Neural progenitor cell (in vitro differentiated cells): ENCODE measurements around the gene ACVR1. TPM values are rescaled to one million over a fixed set of nuclear protein-coding genes. Genes with fewer than 3 reads are reported as not detected.
A peak's percentile ranks its signal among the peaks of the same experiment; 100 is the strongest.

Source experiments
- DNase-seq: peaks from one replicate; pipeline ENCODE4 v3.0.0-alpha.2; 2016; ENCODE audit warnings: low spot score
- H2AFZ ChIP-seq: fragments of 200-600 bp; sonication (generic); replicated peaks from 2 replicates; pipeline ENCODE4 v1.6.1; 2016; ENCODE audit warnings: antibody characterized with exemption
- H3F3A ChIP-seq: fragments of 200-600 bp; sonication (generic); 2 replicates; pipeline ENCODE4 v1.6.1; 2016; ENCODE audit warnings: antibody characterized with exemption, low read depth
- H3K27ac ChIP-seq: fragments of 200-600 bp; sonication (generic); 2 replicates; pipeline ENCODE4 v1.5.1; 2016; ENCODE audit warnings: mild to moderate bottlenecking
- H3K27me3 ChIP-seq: fragments of 200-600 bp; sonication (generic); 2 replicates; pipeline ENCODE4 v1.6.1; 2016; ENCODE audit warnings: mild to moderate bottlenecking, moderate library complexity
- H3K36me3 ChIP-seq: fragments of 200-600 bp; sonication (generic); 2 replicates; pipeline ENCODE4 v1.5.1; 2016
- H3K4me1 ChIP-seq: fragments of 200-600 bp; sonication (generic); 2 replicates; pipeline ENCODE4 v1.6.1; 2016; ENCODE audit warnings: mixed run types
- H3K4me2 ChIP-seq: fragments of 200-600 bp; sonication (generic); 2 replicates; pipeline ENCODE4 v1.6.1; 2016
- H3K4me3 ChIP-seq: fragments of 200-600 bp; sonication (generic); 2 replicates; pipeline ENCODE4 v1.5.1; 2016
- H3K79me2 ChIP-seq: fragments of 200-600 bp; sonication (generic); 2 replicates; pipeline ENCODE4 v1.6.1; 2016; ENCODE audit warnings: low read depth
- H3K9ac ChIP-seq: fragments of 200-600 bp; sonication (generic); 2 replicates; pipeline ENCODE4 v1.6.1; 2016
- H3K9me3 ChIP-seq: fragments of 200-600 bp; sonication (generic); 2 replicates; pipeline ENCODE4 v1.5.1; 2016; ENCODE audit warnings: low read depth
- H4K20me1 ChIP-seq: fragments of 200-600 bp; sonication (generic); 2 replicates; pipeline ENCODE4 v1.6.1; 2016; ENCODE audit warnings: low read depth
- H3K27ac Mint-ChIP-seq: 3 replicates; pipeline ENCODE4 v1.8.0; 2021; ENCODE audit warnings: mixed read lengths
- H3K27me3 Mint-ChIP-seq: 2 replicates; pipeline ENCODE4 v1.8.0; 2022; ENCODE audit warnings: low read depth, mild to moderate bottlenecking, inconsistent platforms, moderate library complexity, mixed read lengths; ENCODE audit not compliant: insufficient read depth
- H3K36me3 Mint-ChIP-seq: 3 replicates; pipeline ENCODE4 v1.8.0; 2021; ENCODE audit warnings: mixed read lengths
- H3K4me1 Mint-ChIP-seq: 3 replicates; pipeline ENCODE4 v1.8.0; 2021; ENCODE audit warnings: mixed read lengths
- H3K4me3 Mint-ChIP-seq: 3 replicates; pipeline ENCODE4 v1.8.0; 2021; ENCODE audit warnings: mild to moderate bottlenecking, moderate library complexity, mixed read lengths
- H3K9me3 Mint-ChIP-seq: 3 replicates; pipeline ENCODE4 v1.8.0; 2020; ENCODE audit warnings: mixed read lengths
- CTCF ChIP-seq: fragments of 200-600 bp; sonication (generic); IDR thresholded peaks from 2 replicates; pipeline ENCODE4 v1.5.1; 2017; ENCODE audit warnings: antibody characterized with exemption, mild to moderate bottlenecking
- EZH2 ChIP-seq: fragments of 200-600 bp; sonication (generic); IDR thresholded peaks from 2 replicates; pipeline ENCODE4 v1.6.1; 2017; ENCODE audit warnings: antibody characterized with exemption, mild to moderate bottlenecking, moderate library complexity
- EZH2phosphoT487 ChIP-seq: fragments of 200-600 bp; sonication (generic); IDR thresholded peaks from 2 replicates; pipeline ENCODE4 v1.6.1; 2017; ENCODE audit warnings: antibody characterized with exemption
- total RNA-seq: library from RNA; depleted of rRNA; stranded (reverse); fragments of >200 nt; gene quantifications from 2 replicates; pipeline ENCODE4 v1.2.3, GENCODE V29; 2015; ENCODE audit warnings: low replicate concordance

ACVR1 gene
- total RNA-seq, 1 donor from 2014 or later, result 14.0 TPM

DNA sequence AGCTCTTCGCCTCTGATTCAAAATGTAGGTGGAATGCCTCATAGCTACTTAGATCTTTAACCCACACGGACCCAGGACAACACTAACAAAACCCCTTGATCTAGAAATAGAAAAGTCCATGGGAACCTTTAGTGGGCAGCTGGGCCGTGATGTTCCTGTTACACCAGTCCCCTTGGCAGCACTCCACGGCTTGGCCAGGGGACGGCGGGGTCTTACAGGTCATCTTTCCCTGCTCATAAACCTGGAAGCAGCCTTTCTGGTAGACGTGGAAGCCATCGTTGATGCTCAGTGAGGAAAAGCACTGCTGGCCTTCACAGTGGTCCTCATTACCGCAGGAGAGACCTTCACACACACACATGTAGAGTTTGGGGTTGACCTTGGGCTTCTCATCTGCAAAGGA is 95.9 kb downstream of the ACVR1 start:
- no peak overlapping the region for H3K4me2 ChIP-seq
- no peaks in the 10 kb centered on the region for H3F3A ChIP-seq
- H4K20me1 ChIP-seq, result peaks cover 7% of the 10 kb centered on the region
- H2AFZ ChIP-seq, result no peak overlapping the region
- Mint-ChIP-seq H3K27me3 (no peaks in the 10 kb centered on the region), H3K4me3 (no peak overlapping the region), H3K9me3 (no peaks in the 10 kb centered on the region), H3K27ac (no peak overlapping the region), H3K36me3 (peaks cover 14% of the 10 kb centered on the region), H3K4me1 (peaks cover under 1% of the 10 kb centered on the region)
- no peak for TF ChIP-seq EZH2phosphoT487
- TF ChIP-seq EZH2, result no peak
- no peak for TF ChIP-seq CTCF
- no peak overlapping the region for H3K27ac ChIP-seq
- H3K9ac ChIP-seq, result no peak overlapping the region
- H3K4me1 ChIP-seq, result peaks cover 10% of the 10 kb centered on the region
- DNase-seq, result no peak
- H3K9me3 ChIP-seq, result no peaks in the 10 kb centered on the region
- no peak overlapping the region for H3K4me3 ChIP-seq
- H3K27me3 ChIP-seq, result no peaks in the 10 kb centered on the region
- H3K36me3 ChIP-seq, result no peaks in the 10 kb centered on the region
- no peaks in the 10 kb centered on the region for H3K79me2 ChIP-seq

DNA sequence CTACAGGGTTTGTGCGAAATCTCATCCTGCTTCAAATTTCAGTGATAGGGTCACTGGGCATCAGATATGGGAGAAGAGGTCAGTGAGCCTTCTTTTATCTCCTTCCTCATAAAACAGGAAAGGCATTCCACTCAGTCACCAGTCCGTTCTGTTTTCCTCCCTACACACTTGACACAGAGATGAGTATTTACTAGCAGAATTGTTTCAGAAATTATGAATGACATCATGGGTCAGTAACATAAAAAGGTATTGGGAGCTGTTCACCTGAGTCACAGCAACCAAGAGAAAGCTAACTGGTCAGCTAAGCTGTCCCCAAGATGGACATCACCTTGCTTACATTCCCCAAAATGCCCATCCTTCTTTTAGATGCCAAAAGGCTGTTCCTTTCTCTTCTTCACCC is 96.3 kb downstream of the ACVR1 start:
- H3K4me2 ChIP-seq, result no peak overlapping the region
- Mint-ChIP-seq H3K9me3 (no peaks in the 10 kb centered on the region), H3K36me3 (peaks cover 16% of the 10 kb centered on the region), H3K27ac (no peak overlapping the region), H3K27me3 (no peaks in the 10 kb centered on the region), H3K4me3 (no peak overlapping the region), H3K4me1 (no peaks in the 10 kb centered on the region)
- H3K4me1 ChIP-seq, result peaks cover 5% of the 10 kb centered on the region
- H3K27ac ChIP-seq, result no peak overlapping the region
- TF ChIP-seq EZH2 (no peak), CTCF (no peak), EZH2phosphoT487 (no peak)
- peaks cover 3% of the 10 kb centered on the region for H4K20me1 ChIP-seq
- no peaks in the 10 kb centered on the region for H3F3A ChIP-seq
- H3K79me2 ChIP-seq, result no peaks in the 10 kb centered on the region
- no peak for DNase-seq
- H3K9ac ChIP-seq, result no peak overlapping the region
- no peaks in the 10 kb centered on the region for H3K36me3 ChIP-seq
- no peak overlapping the region for H3K4me3 ChIP-seq
- H3K27me3 ChIP-seq, result no peaks in the 10 kb centered on the region
- H3K9me3 ChIP-seq, result no peaks in the 10 kb centered on the region
- no peak overlapping the region for H2AFZ ChIP-seq

DNA sequence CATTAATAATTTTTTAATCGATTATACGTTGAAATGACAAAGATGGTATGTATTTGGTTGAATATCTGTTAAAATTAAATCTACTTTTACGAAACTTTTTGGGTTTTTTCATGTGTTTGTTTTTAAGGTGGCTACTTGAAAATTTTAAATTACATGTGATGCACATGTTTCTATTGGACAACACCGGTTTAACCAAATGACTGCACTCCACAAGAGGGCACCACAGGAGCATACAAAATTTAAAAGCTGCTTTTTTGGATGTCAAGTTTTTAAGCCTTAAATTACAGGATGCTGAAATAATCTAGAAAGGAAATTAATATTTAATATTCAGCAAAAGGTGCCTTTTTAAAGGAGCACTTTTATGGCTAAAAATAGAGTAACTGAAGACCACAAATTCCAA is 98.7 kb downstream of the ACVR1 start:
- Histone ChIP-seq H3F3A (no peaks in the 10 kb centered on the region), H3K9ac (no peak overlapping the region), H4K20me1 (no peaks in the 10 kb centered on the region), H3K4me2 (no peak overlapping the region), H3K4me1 (no peaks in the 10 kb centered on the region), H3K4me3 (no peak overlapping the region), H3K9me3 (no peaks in the 10 kb centered on the region), H3K27ac (no peak overlapping the region), H3K79me2 (no peaks in the 10 kb centered on the region), H3K36me3 (no peaks in the 10 kb centered on the region), H3K27me3 (no peaks in the 10 kb centered on the region), H2AFZ (no peak overlapping the region)
- Mint-ChIP-seq H3K9me3 (no peaks in the 10 kb centered on the region), H3K27me3 (no peaks in the 10 kb centered on the region), H3K36me3 (peaks cover 21% of the 10 kb centered on the region), H3K27ac (no peak overlapping the region), H3K4me1 (no peaks in the 10 kb centered on the region), H3K4me3 (no peak overlapping the region)
- TF ChIP-seq EZH2phosphoT487, result no peak
- peak; percentile 76 for TF ChIP-seq CTCF
- no peak for TF ChIP-seq EZH2
- peak; percentile 38 for DNase-seq

- peaks cover 19% of the 10 kb centered on the region for H3K36me3 Mint-ChIP-seq
- peaks cover 2% of the 10 kb centered on the region for H3K36me3 ChIP-seq
- no peaks in the 10 kb centered on the region for H3K79me2 ChIP-seq
Observed at GRCh38 chr2:157771234-157771633, 104.9 kb downstream of the ACVR1 start.

More at GRCh38 chr2:157771234-157771633, 104.9 kb downstream of the ACVR1 start:
- H3K27ac ChIP-seq, result no peak overlapping the region
- TF ChIP-seq EZH2 (no peak), CTCF (no peak), EZH2phosphoT487 (no peak)
- peak overlapping the region; percentile 32 for H3K4me2 ChIP-seq
- no peak for DNase-seq
- Mint-ChIP-seq H3K27me3 (no peaks in the 10 kb centered on the region), H3K4me1 (no peaks in the 10 kb centered on the region), H3K4me3 (no peak overlapping the region), H3K27ac (no peak overlapping the region), H3K9me3 (no peaks in the 10 kb centered on the region)
- H3K27me3 ChIP-seq, result no peaks in the 10 kb centered on the region
- H3K4me1 ChIP-seq, result peaks cover 13% of the 10 kb centered on the region
- H2AFZ ChIP-seq, result no peak overlapping the region
- H3K9me3 ChIP-seq, result no peaks in the 10 kb centered on the region
- H3F3A ChIP-seq, result no peaks in the 10 kb centered on the region
- H3K9ac ChIP-seq, result no peak overlapping the region
- H3K4me3 ChIP-seq, result no peak overlapping the region
- peaks cover 10% of the 10 kb centered on the region for H4K20me1 ChIP-seq
